Left lobe of liver (tissue), 2 donors: ENCODE measurements around the gene TYW5. TPM values are rescaled to one million over a fixed set of nuclear protein-coding genes. Genes with fewer than 3 reads are reported as not detected.

Source experiments
- ATAC-seq: fragments of 200-7000 bp; cut with Tn5 transposase; one replicate; pipeline ENCODE4 v1.9.1; 2020; ENCODE audit warnings: mild to moderate bottlenecking, moderate library complexity
- DNase-seq: peaks from one replicate; pipeline ENCODE4 v3.0.0-alpha.2; 2020; ENCODE audit warnings: low spot score
- total RNA-seq: library from RNA; stranded (reverse); gene quantifications from one replicate; pipeline ENCODE4 v1.2.1, GENCODE V29; 2021
- donor health status: DM: no; HTN: no; CAD: no; lungs with moderate emphysema.
- donor health status: DM: no; HTN: yes; CAD: no.

TYW5 gene
- total RNA-seq, 1 donor from 2014 or later: 3.7 TPM

DNA sequence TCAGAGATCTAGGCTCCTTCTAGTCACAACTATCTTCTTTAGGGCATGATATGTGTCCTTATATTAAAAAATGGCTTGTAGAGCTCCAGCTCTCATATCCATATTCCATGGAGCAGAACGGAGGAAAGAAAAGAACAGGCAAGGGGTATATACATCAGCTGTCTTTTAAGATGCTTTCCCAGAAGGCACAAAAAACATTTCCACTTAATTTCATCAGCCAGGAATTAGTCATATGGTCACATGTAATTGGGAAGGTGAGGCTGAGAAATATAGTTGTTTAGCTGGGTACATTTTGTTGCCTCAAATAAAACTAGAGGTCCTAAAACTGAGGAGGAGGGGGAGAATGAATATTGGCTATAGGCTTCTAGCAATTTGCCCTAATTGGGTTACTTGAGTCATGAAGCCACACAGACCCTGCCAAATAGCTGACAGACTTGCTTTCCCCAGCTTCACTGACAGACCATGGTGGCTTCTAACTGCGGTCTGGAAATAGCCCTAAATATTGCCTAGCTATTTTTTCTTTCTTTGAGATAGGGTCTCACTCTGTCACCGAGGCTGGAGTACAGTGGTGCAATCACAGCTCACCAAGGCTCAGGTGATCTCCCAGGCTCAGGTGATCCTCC, 20.1 kb upstream of the TYW5 start:
- no peak for ATAC-seq
- DNase-seq: no peak

DNA sequence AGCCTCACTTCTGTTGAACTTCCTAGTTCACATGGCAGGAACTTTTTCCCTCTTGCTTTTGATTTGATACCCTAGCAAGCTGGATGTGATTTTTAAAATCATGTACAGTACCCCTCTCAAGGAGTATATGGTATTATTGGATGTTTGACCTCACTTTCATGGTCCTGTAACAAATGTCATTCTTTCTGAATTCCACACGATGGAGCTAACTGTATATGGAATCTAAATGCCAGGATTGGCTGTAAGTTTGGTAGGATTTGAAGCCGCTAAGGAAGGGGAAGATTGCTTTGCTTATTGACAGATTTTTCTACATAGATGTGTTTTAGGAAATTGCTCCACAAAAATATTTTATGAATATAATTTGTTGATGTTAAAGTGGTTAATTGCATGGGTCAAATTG, 18.4 kb upstream of the TYW5 start:
- no peak for DNase-seq
- ATAC-seq: peak; percentile 60

DNA sequence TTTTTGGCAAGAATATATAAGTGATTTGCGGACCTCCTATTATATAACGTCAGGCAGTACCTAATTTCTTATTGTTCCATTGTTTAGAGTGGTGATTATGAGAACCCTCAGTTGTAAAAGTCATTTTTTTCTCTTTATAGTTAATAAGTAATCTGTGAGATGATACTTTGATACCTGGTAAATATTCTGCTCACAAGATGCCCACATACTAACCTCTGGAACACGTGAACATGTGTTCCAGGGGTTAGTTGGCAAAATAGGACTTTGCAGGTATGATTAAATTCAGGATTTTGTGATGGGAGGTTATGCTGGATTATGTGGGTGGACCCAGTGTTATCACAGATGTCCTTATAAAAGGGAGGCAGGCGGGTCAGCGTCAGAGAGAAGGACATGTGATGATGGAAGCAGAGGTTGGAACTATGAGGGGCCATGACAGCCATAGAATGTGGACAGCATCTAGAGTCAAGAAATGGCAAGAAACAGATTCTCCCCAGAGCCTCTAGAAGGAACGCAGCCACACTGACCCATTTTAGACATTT, 16.9 kb upstream of the TYW5 start:
- ATAC-seq: peak; percentile 79
- DNase-seq: peak; percentile 68

DNA sequence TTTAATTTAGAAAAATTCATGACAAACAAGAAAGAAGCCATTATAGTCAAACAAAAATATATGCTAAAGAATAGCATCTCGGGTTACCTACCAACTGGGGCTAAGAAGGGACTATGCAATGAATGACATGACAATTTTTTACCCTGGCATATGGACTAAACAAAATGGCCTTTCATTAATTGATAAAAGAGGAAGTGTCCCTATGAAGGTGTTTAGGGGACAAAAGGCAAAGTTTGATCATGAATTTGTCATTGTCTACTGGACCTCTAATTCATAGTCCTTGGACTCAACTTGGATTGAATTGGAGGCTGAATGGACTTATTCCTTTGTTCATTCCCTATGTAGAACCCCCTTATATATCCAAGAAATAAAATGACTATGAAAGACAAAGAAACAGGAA, 12.8 kb upstream of the TYW5 start:
- DNase-seq: no peak
- ATAC-seq: no peak

DNA sequence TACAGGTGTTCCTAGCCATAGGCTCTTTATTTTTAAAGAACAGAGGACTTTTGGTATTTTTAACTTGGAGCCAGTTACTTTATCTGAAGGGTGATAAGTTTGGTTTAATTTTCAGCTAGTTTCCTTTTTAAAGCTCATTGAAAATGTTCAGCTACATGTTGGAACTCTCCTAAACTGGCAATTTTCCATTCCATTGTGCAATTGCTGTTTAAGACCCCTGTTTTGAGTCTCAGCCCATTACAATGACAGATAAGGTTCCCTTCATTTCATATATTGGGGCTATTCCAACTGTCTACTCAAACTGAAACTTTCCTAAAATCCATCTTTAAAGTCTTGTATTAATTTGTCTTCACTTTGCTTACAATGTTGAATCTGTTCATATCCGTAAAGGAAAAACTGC, 11.7 kb upstream of the TYW5 start:
- ATAC-seq: no peak
- DNase-seq: no peak

DNA sequence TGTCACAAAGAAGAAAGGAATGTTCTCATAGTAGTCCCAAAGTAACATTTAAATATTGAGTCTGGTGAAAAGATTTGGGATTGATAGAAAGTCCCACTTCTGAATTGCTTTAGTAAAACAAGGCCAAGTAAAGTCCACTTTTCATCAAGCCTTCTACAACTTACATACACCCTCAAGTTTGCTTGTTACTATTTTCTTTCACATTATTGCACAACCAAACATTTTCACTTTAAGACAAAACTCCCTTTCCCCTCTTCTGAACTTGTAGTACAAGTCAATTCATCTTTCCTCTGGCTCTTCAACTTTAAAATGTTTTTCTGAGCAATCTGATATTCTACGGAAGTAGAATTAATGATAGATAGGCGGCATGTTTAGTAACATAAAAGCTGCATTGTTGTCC, 11.1 kb upstream of the TYW5 start:
- ATAC-seq: no peak
- no peak for DNase-seq

DNA sequence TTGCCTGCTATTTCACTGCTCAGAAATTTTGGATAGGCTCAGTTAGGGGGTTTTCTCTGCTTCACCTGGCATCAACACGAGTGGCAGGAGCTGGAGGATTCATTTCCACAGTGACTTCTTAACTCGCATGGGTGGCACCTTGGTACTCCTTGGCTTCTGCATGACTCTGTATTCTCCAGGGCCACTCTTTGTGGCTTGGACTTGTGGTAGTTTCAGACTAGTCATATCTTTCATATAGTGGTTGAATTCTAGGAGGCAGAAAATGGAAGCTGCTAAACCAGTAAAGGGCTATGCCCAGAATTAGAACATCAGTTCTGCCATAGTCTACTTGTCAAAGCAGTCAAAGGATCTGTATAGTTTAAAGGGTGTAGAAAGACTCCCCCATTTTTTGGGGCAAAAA, 6.9 kb upstream of the TYW5 start:
- no peak for ATAC-seq
- no peak for DNase-seq

DNA sequence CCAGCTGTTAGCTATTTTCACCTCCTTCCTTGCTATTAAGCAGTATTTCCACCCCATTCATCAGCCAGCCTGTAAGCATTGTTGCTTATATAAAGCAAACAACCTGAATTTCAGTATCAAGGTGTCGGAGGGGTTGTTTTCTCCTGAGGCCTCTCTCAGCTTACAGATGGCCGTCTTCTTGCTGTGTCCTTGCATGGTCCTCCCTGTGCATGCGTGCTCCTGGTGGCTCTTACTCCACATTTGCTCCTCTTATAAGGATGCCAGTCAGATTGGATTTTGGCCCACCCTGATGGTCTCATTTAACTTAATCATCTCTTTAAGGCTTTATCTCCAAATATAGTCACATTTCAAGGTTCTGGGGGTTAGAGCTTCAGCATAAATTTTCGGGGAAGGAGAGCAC, 2.7 kb upstream of the TYW5 start:
- ATAC-seq: no peak
- no peak for DNase-seq

DNA sequence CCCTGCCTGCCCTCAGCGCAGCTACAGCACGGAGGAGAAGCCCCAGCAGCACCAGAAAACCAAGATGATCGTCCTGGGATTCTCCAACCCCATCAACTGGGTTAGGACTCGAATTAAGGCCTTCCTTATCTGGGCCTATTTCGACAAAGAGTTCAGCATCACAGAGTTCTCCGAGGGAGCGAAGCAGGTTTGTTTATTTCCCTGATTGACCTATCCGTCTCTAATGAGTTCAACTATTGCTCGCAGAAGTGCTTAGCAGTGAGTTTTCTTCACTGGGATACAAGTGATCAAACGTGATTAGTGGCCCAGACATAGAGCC, 730 bp upstream of the TYW5 start:
- no peak for ATAC-seq
- DNase-seq: no peak

DNA sequence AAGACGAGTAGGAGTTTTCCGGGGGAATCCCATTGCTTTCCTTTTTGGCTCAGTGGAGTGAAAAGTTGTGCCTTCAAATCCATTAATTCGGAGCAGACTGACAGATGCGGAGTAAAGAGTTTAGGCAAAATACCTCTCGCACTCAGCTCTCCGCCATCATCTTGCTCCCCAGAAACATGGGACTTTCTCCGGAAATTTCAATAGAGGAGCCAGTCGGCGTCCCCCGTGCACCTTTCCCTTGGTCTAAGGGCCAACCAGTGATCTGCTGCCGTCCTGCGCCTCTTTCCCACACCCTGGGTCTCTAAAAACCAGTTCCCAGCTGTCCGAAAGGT, 318 bp downstream of the TYW5 start:
- DNase-seq: no peak
- peak; percentile 64 for ATAC-seq

DNA sequence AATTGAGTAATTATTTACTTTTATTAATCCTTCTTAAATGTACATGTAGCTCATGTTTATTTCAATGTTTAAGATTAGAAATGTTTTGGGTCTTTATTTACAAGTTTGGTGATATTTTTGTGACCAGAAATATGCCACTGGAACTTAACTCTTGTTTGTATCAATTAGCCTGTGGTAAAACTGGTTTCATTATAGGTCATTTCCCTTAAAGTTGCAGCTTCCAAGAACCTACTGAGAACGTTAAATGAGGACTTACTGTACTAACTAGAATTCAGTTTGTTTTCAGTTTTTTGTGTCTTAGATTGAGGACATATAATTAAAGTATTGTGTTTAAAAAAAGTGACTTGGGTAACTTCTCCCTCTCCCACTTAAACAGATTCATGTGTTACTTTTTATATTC, 4.3 kb downstream of the TYW5 start:
- no peak for ATAC-seq
- DNase-seq: no peak

DNA sequence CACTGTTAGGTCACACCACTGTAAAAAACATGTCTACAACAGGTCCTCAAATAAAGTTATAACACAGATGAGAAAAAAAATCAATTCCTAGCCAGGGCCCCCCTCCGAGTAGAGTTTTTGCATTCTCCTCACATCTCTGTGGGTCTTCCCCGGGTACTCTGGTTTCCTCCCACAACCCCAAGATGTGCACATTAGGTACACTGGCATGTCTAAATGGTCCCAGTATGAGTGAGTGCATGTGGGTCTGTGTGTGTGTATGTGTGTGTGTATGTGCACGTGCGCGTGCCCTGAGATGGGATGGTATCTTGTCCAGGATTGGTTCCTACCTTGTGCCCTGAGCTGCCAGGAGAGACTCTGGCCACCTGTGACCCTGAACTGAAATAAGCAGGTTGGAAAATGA, 4.9 kb downstream of the TYW5 start:
- no peak for ATAC-seq
- DNase-seq: no peak

DNA sequence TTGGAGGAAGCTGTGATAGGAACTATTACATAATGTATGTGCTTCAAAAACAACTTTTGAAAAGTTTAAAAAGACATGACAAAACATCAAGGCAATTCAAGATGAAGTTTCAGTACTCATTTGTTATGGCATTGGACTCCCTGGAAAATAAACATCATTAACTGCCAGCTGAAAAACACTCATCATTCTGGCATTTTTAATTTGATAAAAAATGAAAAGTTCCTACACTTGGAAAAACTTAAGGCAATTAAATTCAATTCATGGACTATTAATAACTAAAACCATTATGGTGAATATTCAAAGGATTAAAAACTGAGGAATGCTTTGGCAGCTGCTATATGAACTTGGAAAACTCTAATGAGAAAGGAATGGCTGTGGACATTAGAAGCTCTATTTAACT, 8.5 kb downstream of the TYW5 start:
- DNase-seq: no peak
- ATAC-seq: no peak

DNA sequence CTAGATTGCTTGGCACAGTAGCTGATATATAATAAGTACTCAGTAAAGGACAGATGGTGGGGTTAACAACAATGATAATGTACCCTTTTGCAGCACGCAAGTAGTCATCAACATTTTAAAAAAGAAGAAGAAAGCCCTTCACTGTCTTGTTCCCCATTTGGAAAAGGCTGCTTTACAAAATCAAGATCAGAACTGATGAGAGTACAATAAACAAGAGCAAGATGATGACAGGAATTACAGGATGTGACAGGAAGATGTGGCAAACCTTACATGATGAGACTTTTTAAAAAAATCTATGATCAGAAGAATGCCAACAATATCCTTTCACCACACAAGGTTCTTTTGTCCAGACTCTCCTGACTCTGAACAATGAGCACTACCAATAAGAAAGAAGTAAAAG, 9.1 kb downstream of the TYW5 start:
- no peak for ATAC-seq
- no peak for DNase-seq

DNA sequence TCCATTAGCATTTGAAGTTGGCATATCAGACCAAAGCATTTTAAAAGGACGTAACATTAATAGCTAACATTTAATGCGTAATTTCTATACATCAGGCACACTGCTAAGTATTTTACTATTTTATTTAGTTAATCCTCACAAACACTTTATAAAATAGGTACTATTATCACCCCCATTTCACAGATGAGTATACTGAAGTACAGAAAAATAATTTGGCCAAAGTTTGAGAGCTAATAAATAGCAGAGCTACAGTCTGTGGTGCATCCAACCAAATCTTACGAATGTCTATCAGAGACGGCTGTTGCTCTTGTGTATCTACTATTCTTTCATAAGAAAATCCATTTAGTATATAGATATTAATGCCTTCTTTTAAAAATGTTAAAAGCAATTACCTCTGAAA, 11.9 kb downstream of the TYW5 start:
- DNase-seq (no peak), ATAC-seq (no peak)

DNA sequence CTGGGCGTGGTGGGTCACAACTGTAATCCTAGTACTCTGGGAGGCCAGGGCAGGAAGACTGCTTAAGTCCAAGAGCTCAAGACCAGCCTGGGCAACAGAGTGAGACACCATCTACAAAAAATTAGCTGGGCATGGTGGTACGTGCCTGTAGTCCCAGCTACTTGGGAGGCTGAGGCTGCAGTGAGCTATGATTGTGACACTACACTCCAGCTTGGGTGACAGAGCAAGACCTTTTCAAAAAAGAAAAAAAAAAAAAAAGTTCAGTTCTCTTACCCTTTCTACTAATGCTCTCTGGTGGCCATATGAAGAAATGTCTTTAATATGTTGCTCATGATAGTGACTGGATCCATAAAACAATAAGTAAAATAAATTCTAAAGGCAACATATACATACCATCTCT, 14.9 kb downstream of the TYW5 start:
- DNase-seq (no peak), ATAC-seq (peak; percentile 68)

DNA sequence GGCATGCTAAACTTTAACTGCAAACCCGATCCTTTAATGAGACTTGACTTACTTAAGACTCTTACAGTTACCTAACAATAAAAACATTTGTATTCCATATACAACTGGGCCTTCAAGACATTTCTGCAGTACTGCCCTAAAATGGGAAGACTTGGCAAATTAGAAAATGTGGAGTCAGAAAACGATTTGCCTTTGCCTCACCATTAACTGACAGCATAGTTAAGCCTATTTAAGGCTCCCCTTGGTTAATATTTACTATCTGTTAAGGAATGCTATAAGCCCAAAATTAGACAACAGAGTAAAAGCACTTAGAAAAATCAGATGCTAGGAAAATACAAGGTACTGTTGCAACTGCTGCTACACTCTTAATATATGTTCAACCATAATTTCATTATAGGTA, 18.7 kb downstream of the TYW5 start:
- ATAC-seq (no peak), DNase-seq (no peak)

DNA sequence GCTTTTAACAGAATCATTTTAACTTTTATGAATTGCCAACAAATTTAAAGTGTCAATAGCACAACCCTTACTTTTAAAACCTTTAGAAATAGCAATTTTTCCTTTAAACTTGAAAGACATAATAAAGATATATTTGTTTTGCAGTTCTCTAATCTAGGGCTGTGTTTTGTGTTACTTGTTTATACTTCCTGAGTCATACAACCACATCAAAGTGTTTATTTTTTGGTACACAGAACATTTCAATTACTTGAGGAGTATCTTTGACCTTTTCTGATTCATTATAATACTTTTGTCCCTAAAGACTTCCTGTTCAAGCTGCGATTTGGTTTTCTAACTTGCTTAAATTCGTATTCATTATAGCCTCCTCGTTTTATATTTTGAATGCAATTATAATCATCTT, 21.8 kb downstream of the TYW5 start:
- ATAC-seq (no peak), DNase-seq (no peak)

DNA sequence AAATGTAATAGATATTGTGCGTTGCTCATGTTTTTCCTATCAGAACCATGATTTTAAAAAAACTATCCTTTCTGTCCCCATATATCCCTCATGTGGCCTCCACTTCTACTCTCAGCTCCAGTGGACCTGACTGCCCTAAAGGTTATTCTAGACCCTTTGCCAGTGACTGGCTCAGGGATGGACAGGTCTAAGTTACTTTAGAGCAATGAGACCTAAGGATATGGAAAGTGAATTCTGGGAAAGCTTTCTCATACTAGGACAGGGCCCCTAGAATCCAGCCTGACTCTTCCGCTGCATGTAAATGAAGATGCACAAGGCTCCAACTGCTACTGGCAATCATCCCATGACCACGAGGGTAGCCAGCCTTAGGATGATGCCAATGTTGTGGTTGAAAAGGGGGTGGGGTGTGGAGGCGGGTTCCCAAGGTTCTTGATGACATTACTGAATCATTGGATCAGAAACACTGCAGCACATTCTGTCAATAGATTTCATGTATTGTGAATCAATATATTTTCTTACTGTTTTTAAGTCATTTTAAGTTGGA, 22.9 kb downstream of the TYW5 start:
- DNase-seq (no peak), ATAC-seq (no peak)

DNA sequence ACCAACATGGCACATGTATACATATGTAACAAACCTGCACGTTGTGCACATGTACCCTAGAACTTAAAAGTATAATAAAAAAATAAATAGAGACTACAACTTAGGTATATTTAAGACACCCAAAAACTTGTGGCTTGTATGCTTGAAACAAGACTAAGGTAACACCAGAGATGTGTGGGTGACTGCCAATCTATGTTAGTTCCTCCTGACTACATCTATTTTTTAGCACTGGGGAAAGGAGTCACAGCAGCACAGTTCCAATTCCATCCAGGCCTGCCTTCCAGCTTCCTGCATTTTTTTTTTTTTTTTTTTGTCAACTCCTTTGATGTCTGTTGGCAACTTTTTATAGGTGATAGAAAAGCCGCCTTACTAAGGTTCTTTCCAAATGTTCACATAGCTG, 26.0 kb downstream of the TYW5 start:
- no peak for DNase-seq
- ATAC-seq: peak; percentile 35

DNA sequence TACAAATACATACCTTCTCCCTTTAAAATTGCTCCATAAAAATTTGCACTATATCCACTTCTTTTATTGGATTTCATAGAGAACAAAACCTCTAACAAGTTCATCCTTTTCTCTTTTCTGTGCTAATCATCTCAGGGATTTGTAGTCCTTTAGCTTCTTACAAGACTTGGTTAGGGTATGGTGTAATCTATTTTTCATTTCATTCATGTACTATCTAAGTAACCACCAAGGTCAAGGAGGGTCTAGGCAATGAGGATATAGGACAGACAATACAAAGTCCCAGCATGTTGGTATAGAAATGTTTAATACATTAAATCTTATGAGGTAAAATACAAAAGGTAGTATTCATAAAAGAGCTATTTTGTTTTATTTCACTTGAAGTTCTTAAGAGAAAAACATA, 26.7 kb downstream of the TYW5 start:
- ATAC-seq (no peak), DNase-seq (no peak)

DNA sequence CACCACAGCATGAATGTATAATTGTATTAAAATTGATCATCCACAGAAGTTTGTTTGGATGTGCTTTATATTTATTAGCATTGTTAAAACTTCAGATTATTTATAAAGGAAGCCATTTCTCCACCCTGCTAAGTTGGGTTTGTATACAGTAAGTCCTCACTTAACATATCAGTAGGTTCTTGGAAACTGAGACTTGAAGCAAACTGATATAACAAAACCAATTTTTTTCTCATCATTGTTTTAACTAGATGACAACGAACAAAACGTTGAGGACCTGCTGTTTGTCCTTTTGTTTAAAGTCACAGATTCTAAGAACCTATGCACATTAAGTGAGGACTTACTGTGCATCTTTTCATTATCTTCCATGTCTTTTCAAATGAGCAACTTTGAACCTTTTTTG, 27.1 kb downstream of the TYW5 start:
- DNase-seq: no peak
- ATAC-seq: no peak

DNA sequence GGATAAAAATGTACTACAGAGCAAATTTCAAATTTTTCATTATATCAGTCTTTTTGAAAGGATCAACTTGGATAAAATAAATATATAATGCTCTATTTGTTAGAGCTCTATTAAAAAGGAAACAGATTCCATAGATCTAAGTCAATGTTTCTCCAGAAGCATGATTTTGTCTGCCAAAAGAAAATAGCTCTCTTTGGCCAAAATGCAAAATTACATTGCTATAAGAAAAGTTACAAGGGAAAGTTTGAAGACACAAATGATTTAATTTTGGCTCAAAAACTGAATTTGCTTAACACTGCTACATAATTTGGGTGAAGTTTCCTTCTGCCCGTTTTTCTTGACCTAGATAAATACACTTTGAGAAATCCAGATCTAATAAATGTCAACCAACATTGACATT, 28.5 kb downstream of the TYW5 start:
- no peak for ATAC-seq
- DNase-seq: no peak

DNA sequence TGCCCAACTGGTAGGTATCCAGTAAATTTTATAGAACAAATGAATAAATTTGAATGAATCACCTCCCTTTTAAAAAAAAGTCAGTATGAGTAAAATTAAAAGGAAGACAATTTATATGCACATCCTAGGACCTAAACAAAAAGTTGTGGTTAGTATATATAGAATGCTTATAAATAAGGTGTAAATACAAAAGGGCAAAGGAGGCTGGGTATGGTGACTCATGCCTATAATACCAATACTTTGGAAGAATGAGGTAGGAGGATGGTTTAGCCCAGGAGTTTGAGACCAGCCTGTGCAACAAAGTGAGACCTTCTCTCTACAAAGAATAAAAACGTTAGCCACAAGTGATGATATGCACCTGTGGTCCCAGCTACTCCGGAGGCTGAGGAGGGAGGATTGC, 31.4 kb downstream of the TYW5 start:
- ATAC-seq: no peak
- no peak for DNase-seq
